ENCODE measurements around the gene ZBED3. TPM values are rescaled to one million over a fixed set of nuclear protein-coding genes. Genes with fewer than 3 reads are reported as not detected.
A peak's percentile ranks its signal among the peaks of the same experiment; 100 is the strongest.

ZBED3 gene
- total RNA-seq, 1 experiment from 2014 or later = 6.8 TPM

DNA sequence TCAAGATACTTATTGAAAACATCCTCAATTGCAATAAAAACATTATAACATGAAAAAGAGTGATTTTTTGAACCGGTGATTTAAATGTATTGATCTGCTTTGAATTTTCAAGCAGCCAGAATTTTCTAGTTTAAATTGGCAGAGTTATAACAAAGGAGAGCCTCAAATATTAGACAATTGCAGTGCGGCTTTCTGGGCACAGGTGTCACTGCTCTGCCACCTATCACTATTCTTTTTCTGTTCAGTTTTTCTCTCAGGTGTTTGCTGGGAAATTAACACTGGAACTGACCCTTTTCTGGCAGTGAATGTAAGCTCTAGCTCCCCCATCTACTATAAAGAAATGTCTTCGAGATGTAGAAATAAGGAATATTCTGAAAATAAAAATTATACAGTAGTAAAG lies 23.0 kb downstream of the ZBED3 start:
- no peak overlapping the region for H3K27ac ChIP-seq (ENCODE audit: low read length)
- TF ChIP-seq, protein P1, sequence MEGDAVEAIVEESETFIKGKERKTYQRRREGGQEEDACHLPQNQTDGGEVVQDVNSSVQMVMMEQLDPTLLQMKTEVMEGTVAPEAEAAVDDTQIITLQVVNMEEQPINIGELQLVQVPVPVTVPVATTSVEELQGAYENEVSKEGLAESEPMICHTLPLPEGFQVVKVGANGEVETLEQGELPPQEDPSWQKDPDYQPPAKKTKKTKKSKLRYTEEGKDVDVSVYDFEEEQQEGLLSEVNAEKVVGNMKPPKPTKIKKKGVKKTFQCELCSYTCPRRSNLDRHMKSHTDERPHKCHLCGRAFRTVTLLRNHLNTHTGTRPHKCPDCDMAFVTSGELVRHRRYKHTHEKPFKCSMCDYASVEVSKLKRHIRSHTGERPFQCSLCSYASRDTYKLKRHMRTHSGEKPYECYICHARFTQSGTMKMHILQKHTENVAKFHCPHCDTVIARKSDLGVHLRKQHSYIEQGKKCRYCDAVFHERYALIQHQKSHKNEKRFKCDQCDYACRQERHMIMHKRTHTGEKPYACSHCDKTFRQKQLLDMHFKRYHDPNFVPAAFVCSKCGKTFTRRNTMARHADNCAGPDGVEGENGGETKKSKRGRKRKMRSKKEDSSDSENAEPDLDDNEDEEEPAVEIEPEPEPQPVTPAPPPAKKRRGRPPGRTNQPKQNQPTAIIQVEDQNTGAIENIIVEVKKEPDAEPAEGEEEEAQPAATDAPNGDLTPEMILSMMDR (IDR thresholded peaks at IDR 0.05) = peak; percentile 26; the same call in 1 of the 2 replicates
- no peak for TF ChIP-seq TCF7L2 (IDR thresholded peaks at IDR 0.05; ENCODE audit: low read depth, low read length)
- peaks cover 38% of the 10 kb centered on the region for H3K36me3 ChIP-seq (ENCODE audit: control insufficient read depth, insufficient read depth, low read length)
- no peaks in the 10 kb centered on the region for H3K4me1 ChIP-seq (ENCODE audit: control insufficient read depth, insufficient read depth, low read length)
- in situ Hi-C loops (cut with HindIII; ENCODE audit: low pct_unique_long_range_greater_than_20kb, low sequenced_read_pairs) = no loop called here
- no peak for ATAC-seq
- DNase-seq (ENCODE audit: low read depth, low spot score) = no peak
- ChIA-PET POLR2A (no interaction called here), CTCF (no interaction called here)
- no TSS peak for BruUV-seq (replicated peaks)
- H3K27me3 ChIP-seq (ENCODE audit: control insufficient read depth, insufficient read depth, low read length) = no peaks in the 10 kb centered on the region
- H3K9me3 ChIP-seq (ENCODE audit: control insufficient read depth, insufficient read depth, low read depth, low read length) = no peaks in the 10 kb centered on the region
- H3K4me3 ChIP-seq (ENCODE audit: low read depth in 2 of 2, low read length in 2 of 2) = no peak overlapping the region
- intact Hi-C loops (cut with micrococcal nuclease; ENCODE audit: unreplicated experiment) = no loop called here

DNA sequence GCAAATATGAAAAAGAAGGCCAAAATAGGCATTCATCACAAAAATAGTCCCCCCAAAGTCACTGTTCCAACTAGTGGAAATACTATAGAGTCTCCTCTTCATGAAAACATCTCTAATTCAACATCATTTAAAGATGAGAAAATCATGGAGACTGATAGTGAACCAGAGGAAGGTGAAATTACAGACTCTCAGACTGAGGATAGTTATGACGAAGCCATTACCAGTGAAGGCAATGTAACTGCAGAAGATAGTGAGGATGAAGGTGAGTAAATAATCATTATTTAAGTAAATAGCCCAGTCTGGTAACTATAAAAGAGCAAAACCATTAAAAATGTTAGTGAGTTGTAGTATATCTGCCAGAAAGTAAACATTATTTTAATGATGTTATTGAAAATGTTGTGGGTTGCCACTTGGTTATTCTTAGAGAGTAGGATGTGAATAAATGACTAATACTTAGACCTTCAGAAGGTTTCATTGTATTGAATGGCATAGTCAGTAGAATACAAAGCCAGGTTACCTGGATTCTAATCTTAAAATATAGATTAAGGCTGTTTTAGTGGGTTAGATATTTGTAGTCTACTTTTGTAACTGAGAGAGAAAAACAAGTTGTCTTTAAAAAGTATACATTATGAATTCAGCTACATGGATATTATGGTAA lies 40.5 kb downstream of the ZBED3 start:
- Histone ChIP-seq H3K27ac (ENCODE audit: low read length) (no peak overlapping the region), H3K4me1 (ENCODE audit: control insufficient read depth, insufficient read depth, low read length) (no peaks in the 10 kb centered on the region), H3K4me3 (ENCODE audit: low read depth in 2 of 2, low read length in 2 of 2) (no peak overlapping the region), H3K27me3 (ENCODE audit: control insufficient read depth, insufficient read depth, low read length) (no peaks in the 10 kb centered on the region), H3K9me3 (ENCODE audit: control insufficient read depth, insufficient read depth, low read depth, low read length) (no peaks in the 10 kb centered on the region), H3K36me3 (ENCODE audit: control insufficient read depth, insufficient read depth, low read length) (peaks cover 19% of the 10 kb centered on the region; the same call in 1 of the 2 replicates)
- CTCF ChIA-PET = no interaction called here
- intact Hi-C loops (cut with micrococcal nuclease; ENCODE audit: unreplicated experiment) = no loop called here
- BruUV-seq (replicated peaks) = no TSS peak
- ATAC-seq (no peak), DNase-seq (ENCODE audit: low read depth, low spot score) (no peak)
- in situ Hi-C loops (cut with HindIII; ENCODE audit: low pct_unique_long_range_greater_than_20kb, low sequenced_read_pairs) = no loop called here
- POLR2A ChIA-PET = no interaction called here
- TF ChIP-seq SIN3A (IDR thresholded peaks at IDR 0.05; ENCODE audit: borderline replicate concordance, insufficient read depth, low read depth, low read length) (no peak), POLR2AphosphoS5 (IDR thresholded peaks at IDR 0.05; ENCODE audit: low read depth, low read length) (no peak), TCF7L2 (IDR thresholded peaks at IDR 0.05; ENCODE audit: low read depth, low read length) (no peak)
- TF ChIP-seq, protein P1 (IDR thresholded peaks at IDR 0.05) = no peak
- TF ChIP-seq, protein P2, sequence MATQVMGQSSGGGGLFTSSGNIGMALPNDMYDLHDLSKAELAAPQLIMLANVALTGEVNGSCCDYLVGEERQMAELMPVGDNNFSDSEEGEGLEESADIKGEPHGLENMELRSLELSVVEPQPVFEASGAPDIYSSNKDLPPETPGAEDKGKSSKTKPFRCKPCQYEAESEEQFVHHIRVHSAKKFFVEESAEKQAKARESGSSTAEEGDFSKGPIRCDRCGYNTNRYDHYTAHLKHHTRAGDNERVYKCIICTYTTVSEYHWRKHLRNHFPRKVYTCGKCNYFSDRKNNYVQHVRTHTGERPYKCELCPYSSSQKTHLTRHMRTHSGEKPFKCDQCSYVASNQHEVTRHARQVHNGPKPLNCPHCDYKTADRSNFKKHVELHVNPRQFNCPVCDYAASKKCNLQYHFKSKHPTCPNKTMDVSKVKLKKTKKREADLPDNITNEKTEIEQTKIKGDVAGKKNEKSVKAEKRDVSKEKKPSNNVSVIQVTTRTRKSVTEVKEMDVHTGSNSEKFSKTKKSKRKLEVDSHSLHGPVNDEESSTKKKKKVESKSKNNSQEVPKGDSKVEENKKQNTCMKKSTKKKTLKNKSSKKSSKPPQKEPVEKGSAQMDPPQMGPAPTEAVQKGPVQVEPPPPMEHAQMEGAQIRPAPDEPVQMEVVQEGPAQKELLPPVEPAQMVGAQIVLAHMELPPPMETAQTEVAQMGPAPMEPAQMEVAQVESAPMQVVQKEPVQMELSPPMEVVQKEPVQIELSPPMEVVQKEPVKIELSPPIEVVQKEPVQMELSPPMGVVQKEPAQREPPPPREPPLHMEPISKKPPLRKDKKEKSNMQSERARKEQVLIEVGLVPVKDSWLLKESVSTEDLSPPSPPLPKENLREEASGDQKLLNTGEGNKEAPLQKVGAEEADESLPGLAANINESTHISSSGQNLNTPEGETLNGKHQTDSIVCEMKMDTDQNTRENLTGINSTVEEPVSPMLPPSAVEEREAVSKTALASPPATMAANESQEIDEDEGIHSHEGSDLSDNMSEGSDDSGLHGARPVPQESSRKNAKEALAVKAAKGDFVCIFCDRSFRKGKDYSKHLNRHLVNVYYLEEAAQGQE (IDR thresholded peaks at IDR 0.05; ENCODE audit: insufficient read depth in 1 of 2, low read depth in 2 of 2, low read length in 1 of 2) = no peak

Data from Panc1 (cell line).